Measurements from ENCODE around the gene KLF9.
"Not testable (repeated sequence)": the region's sequence is repeated elsewhere in the genome, so short reads cannot be mapped to it uniquely, and the experiment has no call there.

KLF9 gene

DNA sequence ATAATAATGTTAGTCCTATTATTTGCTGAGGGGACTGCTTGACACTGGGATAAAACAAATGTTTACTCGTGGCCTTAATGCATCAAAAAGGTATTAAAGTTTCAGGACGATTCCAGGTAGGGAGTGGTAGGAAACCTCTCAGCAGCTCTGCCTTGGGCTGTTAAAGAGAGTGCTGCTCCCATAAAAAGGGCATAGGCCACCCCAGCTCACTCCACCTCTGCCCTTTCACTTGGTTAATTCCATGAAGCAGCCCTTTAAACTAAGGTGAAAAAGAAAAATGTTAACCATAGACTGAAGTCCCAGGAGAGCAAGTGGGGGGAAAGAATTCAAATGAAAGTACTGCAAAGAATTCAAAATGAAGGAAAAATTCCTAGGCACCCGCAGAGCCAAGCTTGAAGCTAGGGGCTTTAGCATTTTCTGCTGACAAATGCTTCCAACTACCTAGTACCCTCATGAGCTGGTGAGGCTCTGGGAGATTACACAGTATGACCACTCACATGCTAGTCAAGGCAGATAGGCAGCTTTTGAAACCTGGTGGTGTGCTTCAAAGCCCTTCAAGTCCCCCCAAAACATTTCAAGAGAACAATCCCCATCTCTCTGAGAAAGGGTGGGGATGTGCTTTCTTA lies 8.5 kb downstream of the KLF9 start:
- TF ChIP-seq, protein P1, sequence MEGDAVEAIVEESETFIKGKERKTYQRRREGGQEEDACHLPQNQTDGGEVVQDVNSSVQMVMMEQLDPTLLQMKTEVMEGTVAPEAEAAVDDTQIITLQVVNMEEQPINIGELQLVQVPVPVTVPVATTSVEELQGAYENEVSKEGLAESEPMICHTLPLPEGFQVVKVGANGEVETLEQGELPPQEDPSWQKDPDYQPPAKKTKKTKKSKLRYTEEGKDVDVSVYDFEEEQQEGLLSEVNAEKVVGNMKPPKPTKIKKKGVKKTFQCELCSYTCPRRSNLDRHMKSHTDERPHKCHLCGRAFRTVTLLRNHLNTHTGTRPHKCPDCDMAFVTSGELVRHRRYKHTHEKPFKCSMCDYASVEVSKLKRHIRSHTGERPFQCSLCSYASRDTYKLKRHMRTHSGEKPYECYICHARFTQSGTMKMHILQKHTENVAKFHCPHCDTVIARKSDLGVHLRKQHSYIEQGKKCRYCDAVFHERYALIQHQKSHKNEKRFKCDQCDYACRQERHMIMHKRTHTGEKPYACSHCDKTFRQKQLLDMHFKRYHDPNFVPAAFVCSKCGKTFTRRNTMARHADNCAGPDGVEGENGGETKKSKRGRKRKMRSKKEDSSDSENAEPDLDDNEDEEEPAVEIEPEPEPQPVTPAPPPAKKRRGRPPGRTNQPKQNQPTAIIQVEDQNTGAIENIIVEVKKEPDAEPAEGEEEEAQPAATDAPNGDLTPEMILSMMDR (IDR thresholded peaks at IDR 0.05; ENCODE audit: unreplicated experiment in 3 of 3), result no peak
- peaks cover 51% of the 10 kb centered on the region for H3K4me1 Mint-ChIP-seq
- peaks cover 6% of the 10 kb centered on the region for H3K27me3 Mint-ChIP-seq (ENCODE audit: low read depth)
- H3K4me3 Mint-ChIP-seq, result peak overlapping the region in 1 of 3 experiments; percentile 48
- no peaks in the 10 kb centered on the region for H3K9me3 Mint-ChIP-seq
- H3K36me3 Mint-ChIP-seq (ENCODE audit: low read depth), result no peaks in the 10 kb centered on the region
- H3K27ac Mint-ChIP-seq, result peak overlapping the region; percentile 78 to 94 (median 80)

DNA sequence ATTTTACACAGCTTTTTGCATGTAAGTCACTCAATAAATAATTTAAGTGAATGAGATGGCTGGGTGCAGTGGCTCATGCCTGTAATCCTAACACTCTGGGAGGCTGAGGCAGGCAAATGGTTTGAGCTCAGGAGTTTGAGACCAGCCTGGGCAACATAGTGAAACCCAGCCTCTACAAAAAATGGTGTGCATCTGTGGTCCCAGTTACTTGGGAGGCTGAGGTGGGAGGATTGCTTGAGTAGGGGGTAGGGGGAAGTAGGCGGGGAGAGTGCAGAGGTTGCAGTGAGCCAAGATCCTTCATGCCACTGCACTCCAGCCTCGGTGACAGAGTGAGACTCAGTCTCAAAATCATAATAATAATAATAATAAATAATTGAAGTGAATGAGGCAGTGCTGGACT lies 10.2 kb downstream of the KLF9 start:
- peaks cover 38% of the 10 kb centered on the region for H3K4me1 Mint-ChIP-seq
- no peak overlapping the region for H3K4me3 Mint-ChIP-seq
- H3K9me3 Mint-ChIP-seq, result no peaks in the 10 kb centered on the region
- peaks cover 3% of the 10 kb centered on the region for H3K27me3 Mint-ChIP-seq (ENCODE audit: low read depth)
- TF ChIP-seq, protein P1 (IDR thresholded peaks at IDR 0.05; ENCODE audit: unreplicated experiment in 3 of 3), result no peak
- no peaks in the 10 kb centered on the region for H3K36me3 Mint-ChIP-seq (ENCODE audit: low read depth)
- no peak overlapping the region for H3K27ac Mint-ChIP-seq

DNA sequence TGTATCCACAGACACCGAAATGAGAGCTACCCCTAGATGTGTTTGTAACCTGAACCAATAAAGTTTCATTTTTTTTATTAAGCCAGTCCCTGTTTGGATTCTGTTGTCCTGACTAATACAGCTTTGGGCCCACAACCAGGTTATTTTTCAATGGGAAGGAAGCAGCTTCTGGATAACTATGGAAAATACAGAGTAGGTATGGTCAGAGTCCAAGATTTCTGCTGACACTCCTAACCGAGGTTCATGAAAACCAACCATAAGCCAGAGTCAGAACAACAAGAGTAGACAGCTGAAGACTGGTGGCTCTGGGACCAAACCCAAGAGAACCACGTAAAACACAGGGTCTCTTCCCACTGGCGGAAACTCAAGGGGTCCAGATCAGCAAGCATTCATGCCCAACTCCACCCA lies 10.8 kb downstream of the KLF9 start:
- TF ChIP-seq, protein P1 (IDR thresholded peaks at IDR 0.05; ENCODE audit: unreplicated experiment in 3 of 3), result no peak
- H3K36me3 Mint-ChIP-seq (ENCODE audit: low read depth), result no peaks in the 10 kb centered on the region
- H3K27ac Mint-ChIP-seq, result peak overlapping the region in 1 of 3 experiments; percentile 66
- H3K4me3 Mint-ChIP-seq, result no peak overlapping the region
- peaks cover 3% of the 10 kb centered on the region for H3K27me3 Mint-ChIP-seq (ENCODE audit: low read depth)
- peaks cover 38% of the 10 kb centered on the region for H3K4me1 Mint-ChIP-seq
- H3K9me3 Mint-ChIP-seq, result no peaks in the 10 kb centered on the region

DNA sequence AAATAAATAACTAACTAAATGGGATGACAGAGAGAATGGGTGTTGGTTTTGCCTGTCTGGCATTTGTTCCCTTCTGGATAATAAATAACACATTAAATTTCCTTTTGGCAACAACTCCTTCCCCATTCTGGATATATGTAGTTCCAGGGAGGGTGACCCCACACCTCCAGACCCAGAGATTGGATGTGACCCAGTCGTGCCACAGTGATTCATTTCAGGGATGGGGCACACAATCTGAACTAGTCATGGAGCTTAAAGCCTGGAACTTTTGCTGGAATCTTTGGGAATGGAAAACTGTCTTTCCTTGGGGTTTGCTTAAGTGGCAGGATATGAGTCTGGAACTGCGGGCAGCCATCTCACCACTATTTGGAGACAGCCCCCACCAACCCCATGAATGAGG lies 11.3 kb downstream of the KLF9 start:
- no peak overlapping the region for H3K4me3 Mint-ChIP-seq
- H3K27me3 Mint-ChIP-seq (ENCODE audit: low read depth), result peaks cover 5% of the 10 kb centered on the region
- peak overlapping the region in 1 of 3 experiments; percentile 66 for H3K27ac Mint-ChIP-seq
- TF ChIP-seq, protein P1 (IDR thresholded peaks at IDR 0.05; ENCODE audit: unreplicated experiment in 3 of 3), result no peak
- H3K9me3 Mint-ChIP-seq, result no peaks in the 10 kb centered on the region
- H3K36me3 Mint-ChIP-seq (ENCODE audit: low read depth), result no peaks in the 10 kb centered on the region
- peaks cover 38% of the 10 kb centered on the region for H3K4me1 Mint-ChIP-seq

DNA sequence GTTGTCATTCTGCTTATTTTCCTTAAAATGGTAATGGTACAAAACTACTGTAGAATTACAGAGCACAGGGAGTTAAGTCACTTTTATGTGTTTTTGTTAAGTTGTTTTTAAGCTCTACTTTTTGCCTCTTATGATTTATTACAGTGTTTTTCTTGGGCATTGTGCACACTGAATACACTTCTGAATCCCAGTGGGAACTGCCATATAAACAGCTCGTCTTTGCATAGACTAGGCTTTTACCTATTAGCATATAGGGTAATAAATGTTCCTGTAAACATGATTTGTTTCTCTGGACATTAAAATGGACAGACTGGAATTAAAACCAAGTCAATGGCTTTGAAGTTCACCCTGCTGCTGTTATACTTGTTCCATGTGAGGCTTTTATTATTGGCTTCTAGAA lies 12.2 kb downstream of the KLF9 start:
- H3K4me1 Mint-ChIP-seq, result peaks cover 30% of the 10 kb centered on the region
- H3K4me3 Mint-ChIP-seq, result no peak overlapping the region
- no peaks in the 10 kb centered on the region for H3K36me3 Mint-ChIP-seq (ENCODE audit: low read depth)
- H3K27me3 Mint-ChIP-seq (ENCODE audit: low read depth), result peaks cover 8% of the 10 kb centered on the region
- H3K27ac Mint-ChIP-seq, result peak overlapping the region in 1 of 3 experiments; percentile 43
- TF ChIP-seq, protein P1 (IDR thresholded peaks at IDR 0.05; ENCODE audit: unreplicated experiment in 3 of 3), result no peak
- no peaks in the 10 kb centered on the region for H3K9me3 Mint-ChIP-seq

DNA sequence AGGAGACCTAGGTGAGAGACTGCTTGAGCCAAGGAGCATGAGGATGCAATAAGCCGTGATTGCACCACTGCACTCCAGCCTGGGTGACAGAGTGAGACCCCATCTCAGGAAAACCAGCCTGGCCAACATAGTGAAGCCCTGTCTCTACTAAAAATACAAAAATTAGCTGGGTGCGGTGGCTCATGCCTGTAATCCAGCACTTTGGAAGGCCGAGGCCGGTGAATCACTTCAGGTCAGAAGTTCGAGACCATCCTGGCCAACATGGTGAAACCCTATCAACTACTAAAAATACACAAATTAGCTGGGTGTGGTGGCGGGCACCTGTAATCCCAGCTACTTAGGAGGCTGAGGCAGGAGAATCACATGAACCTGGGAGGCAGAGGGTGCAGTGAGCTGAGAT lies 13.2 kb downstream of the KLF9 start:
- H3K27me3 Mint-ChIP-seq (ENCODE audit: low read depth); H3K36me3 Mint-ChIP-seq (ENCODE audit: low read depth): not testable (repeated sequence)
- peaks cover 20% of the 10 kb centered on the region for H3K4me1 Mint-ChIP-seq

More for the DNA sequence above, 13.2 kb downstream of the KLF9 start:
- H3K4me3 Mint-ChIP-seq, H3K27ac Mint-ChIP-seq, H3K9me3 Mint-ChIP-seq: not testable (repeated sequence)

All from nephron (organoid).